Sigmoid colon (tissue), 4 donors: ENCODE results near the gene ABCB8.

Experiments
- POLR2A ChIP-seq, 2 donors: fragments of 450-650 bp; IDR thresholded peaks; one replicate each; pipeline ENCODE4 v1.6.1; 2016; ENCODE audit warnings: antibody characterized with exemption in 2 of 2, mild to moderate bottlenecking in 2 of 2, moderate library complexity in 2 of 2
- POLR2AphosphoS5 ChIP-seq, 4 donors: sonication (generic); formaldehyde crosslinking; IDR thresholded peaks; one replicate each; pipeline ENCODE4 v1.6.1; 2017; ENCODE audit warnings: antibody characterized with exemption in 4 of 4
- TF ChIP-seq, protein P1 (sequence below), 4 experiments: fragments of 450-650 bp in 3 of 4; fragments of 200-600 bp in 1 of 4; IDR thresholded peaks; one replicate each; pipeline ENCODE4 v1.5.1; 2016 to 2019; ENCODE audit warnings: antibody characterized with exemption in 4 of 4, mild to moderate bottlenecking in 3 of 4, moderate library complexity in 2 of 4

DNA sequence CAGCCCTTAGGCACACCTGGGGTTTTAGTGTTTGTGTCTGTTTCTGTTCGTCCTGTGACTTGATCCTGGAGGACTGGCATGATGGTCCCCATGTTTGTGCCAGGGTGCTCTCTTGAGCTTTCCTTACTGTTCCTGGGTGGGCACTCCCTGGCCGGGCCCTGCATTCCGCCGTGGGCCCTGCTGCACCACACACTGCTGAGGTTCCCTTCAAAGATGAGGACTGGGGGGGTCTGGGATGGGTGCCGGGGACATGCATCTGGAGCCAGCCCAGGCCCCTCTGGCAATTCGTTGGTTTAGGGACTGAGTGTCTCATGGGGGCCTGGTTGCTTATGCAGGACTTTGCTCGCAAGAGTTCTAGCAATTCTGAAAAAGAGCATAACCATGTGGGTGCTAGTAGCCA, 62.8 kb downstream of the ABCB8 start:
- TF ChIP-seq, protein P1, sequence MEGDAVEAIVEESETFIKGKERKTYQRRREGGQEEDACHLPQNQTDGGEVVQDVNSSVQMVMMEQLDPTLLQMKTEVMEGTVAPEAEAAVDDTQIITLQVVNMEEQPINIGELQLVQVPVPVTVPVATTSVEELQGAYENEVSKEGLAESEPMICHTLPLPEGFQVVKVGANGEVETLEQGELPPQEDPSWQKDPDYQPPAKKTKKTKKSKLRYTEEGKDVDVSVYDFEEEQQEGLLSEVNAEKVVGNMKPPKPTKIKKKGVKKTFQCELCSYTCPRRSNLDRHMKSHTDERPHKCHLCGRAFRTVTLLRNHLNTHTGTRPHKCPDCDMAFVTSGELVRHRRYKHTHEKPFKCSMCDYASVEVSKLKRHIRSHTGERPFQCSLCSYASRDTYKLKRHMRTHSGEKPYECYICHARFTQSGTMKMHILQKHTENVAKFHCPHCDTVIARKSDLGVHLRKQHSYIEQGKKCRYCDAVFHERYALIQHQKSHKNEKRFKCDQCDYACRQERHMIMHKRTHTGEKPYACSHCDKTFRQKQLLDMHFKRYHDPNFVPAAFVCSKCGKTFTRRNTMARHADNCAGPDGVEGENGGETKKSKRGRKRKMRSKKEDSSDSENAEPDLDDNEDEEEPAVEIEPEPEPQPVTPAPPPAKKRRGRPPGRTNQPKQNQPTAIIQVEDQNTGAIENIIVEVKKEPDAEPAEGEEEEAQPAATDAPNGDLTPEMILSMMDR (IDR thresholded peaks at IDR 0.05) = no peak
- no peak for TF ChIP-seq POLR2AphosphoS5 (IDR thresholded peaks at IDR 0.05)
- TF ChIP-seq POLR2A (IDR thresholded peaks at IDR 0.05) = no peak
